Mucosa of descending colon (tissue), 3 donors: ENCODE data around the gene DEK. TPM values are rescaled to one million over a fixed set of nuclear protein-coding genes. Genes with fewer than 3 reads are reported as not detected.

Source experiments
- ATAC-seq: fragments of 200-7000 bp; cut with Tn5 transposase; one replicate; pipeline ENCODE4 v1.9.1; 2020; ENCODE audit warnings: mild to moderate bottlenecking, moderate library complexity
- DNase-seq, 3 donors: peaks; one replicate each; pipeline ENCODE4 v3.0.0-alpha.2; 2020
- H3K36me3 ChIP-seq: fragments of 200-600 bp; one replicate; pipeline ENCODE4 v1.8.0; 2021; ENCODE audit warnings: low read depth, mild to moderate bottlenecking
- H3K4me1 ChIP-seq: fragments of 200-600 bp; one replicate; pipeline ENCODE4 v1.8.0; 2021; ENCODE audit warnings: low read depth, mild to moderate bottlenecking
- H3K4me3 ChIP-seq: fragments of 200-600 bp; one replicate; pipeline ENCODE4 v1.8.0; 2021; ENCODE audit warnings: mild to moderate bottlenecking
- H3K9me3 ChIP-seq: fragments of 200-600 bp; one replicate; pipeline ENCODE4 v1.8.0; 2021; ENCODE audit warnings: mild to moderate bottlenecking
- CTCF ChIP-seq: fragments of 200-600 bp; IDR thresholded peaks from one replicate; pipeline ENCODE4 v1.8.0; 2022; ENCODE audit warnings: antibody characterized with exemption, mild to moderate bottlenecking
- intact Hi-C, 2 donors: fragments of 100-400 bp; cut with DNase I in 1 of 2; cut with micrococcal nuclease in 1 of 2; formaldehyde crosslinking; loops; one replicate each; pipeline versions ENCODE4 v1.11.0 to v1.11.1; 2022; cut with DNase I, micrococcal nuclease
- total RNA-seq, 3 donors: library from RNA; stranded (reverse); fragmentation: NEBNext Ultra II Directional in 2 of 3; extraction: Animal tissue kit (Norgen Biotek cat#: 25700) in 2 of 3; gene quantifications; one replicate each; pipeline versions ENCODE4 v1.2.1 to v1.2.4, GENCODE V29; 2021 to 2023
- donor health status: DM: no; HTN: no; CAD: no; lungs with moderate emphysema.
- donor health status: DM: no; HTN: no; CAD: no.
- donor health status: DM: no; HTN: yes; CAD: no.

DEK gene
- total RNA-seq, 3 donors from 2014 or later = 75.6 to 123 (median 85.0) TPM

GRCh38 chr6:18265787-18266522 is 1.6 kb upstream of the DEK start:
- no peak for ATAC-seq
- peak in 1 of 3 donors; percentile 40 for DNase-seq
- no peaks in the 10 kb centered on the region for H3K9me3 ChIP-seq
- H3K4me1 ChIP-seq = peaks cover 10% of the 10 kb centered on the region
- TF ChIP-seq CTCF = no peak
- intact Hi-C loops = no loop called here
- no peak overlapping the region for H3K4me3 ChIP-seq
- H3K36me3 ChIP-seq = no peaks in the 10 kb centered on the region

GRCh38 chr6:18264923-18265377 is 620 bp upstream of the DEK start:
- intact Hi-C loops = no loop called here
- TF ChIP-seq CTCF = no peak
- Histone ChIP-seq H3K36me3 (no peaks in the 10 kb centered on the region), H3K4me3 (peak overlapping the region; percentile 62), H3K4me1 (peaks cover 14% of the 10 kb centered on the region), H3K9me3 (no peaks in the 10 kb centered on the region)
- no peak for DNase-seq
- no peak for ATAC-seq

- Histone ChIP-seq H3K36me3 (no peaks in the 10 kb centered on the region), H3K9me3 (no peaks in the 10 kb centered on the region), H3K4me1 (peaks cover 14% of the 10 kb centered on the region), H3K4me3 (peak overlapping the region; percentile 62)
- DNase-seq (peak in 1 of 3 donors; percentile 78), ATAC-seq (no peak)
- intact Hi-C loops = no loop called here
- TF ChIP-seq CTCF = no peak
Measured at GRCh38 chr6:18263418-18264218, 712 bp downstream of the DEK start.

GRCh38 chr6:18262702-18263417 is 1.5 kb downstream of the DEK start:
- DNase-seq (peak in 1 of 3 donors; percentile 42), ATAC-seq (peak; percentile 36)
- no peaks in the 10 kb centered on the region for H3K36me3 ChIP-seq
- peaks cover 14% of the 10 kb centered on the region for H3K4me1 ChIP-seq
- intact Hi-C loops = no loop called here
- TF ChIP-seq CTCF = no peak
- H3K4me3 ChIP-seq = no peak overlapping the region
- H3K9me3 ChIP-seq = no peaks in the 10 kb centered on the region

GRCh38 chr6:18261877-18262276 is 2.5 kb downstream of the DEK start:
- Histone ChIP-seq H3K9me3 (no peaks in the 10 kb centered on the region), H3K4me3 (no peak overlapping the region), H3K4me1 (peaks cover 14% of the 10 kb centered on the region), H3K36me3 (peaks cover 4% of the 10 kb centered on the region)
- intact Hi-C loops = no loop called here
- DNase-seq (no peak), ATAC-seq (no peak)
- no peak for TF ChIP-seq CTCF
